Stimulated activated naive B cell treated with anti-CD40 and anti-IgM and Interleukin-4, amounts not matched to agents 10 μg/mL and 1 μg/mL and 100 μg/mL, for 72 hours (primary cell): Measurements from ENCODE around the gene NT5E.
"Not testable (repeated sequence)": the region's sequence is repeated elsewhere in the genome, so short reads cannot be mapped to it uniquely, and the experiment has no call there.

Experiments used
- ATAC-seq, 2 donors: fragments of 150-1000 bp; cut with Tn5 transposase; replicated peaks; 2 replicates each; pipeline ENCODE4 v1.10.0; 2021; ENCODE audit warnings: moderate library complexity in 1 of 2
- DNase-seq: peaks from one replicate; pipeline ENCODE4 v3.0.0; 2021
- H3K27ac Mint-ChIP-seq: one replicate; pipeline ENCODE4 v1.8.0; 2022; ENCODE audit warnings: mild to moderate bottlenecking, mixed read lengths
- H3K27me3 Mint-ChIP-seq, 2 donors: one replicate each; pipeline ENCODE4 v1.8.0; 2022; ENCODE audit warnings: mixed read lengths in 2 of 2
- H3K36me3 Mint-ChIP-seq, 2 donors: one replicate each; pipeline ENCODE4 v1.8.0; 2022; ENCODE audit warnings: mixed read lengths in 2 of 2, mild to moderate bottlenecking in 1 of 2
- H3K4me1 Mint-ChIP-seq, 2 donors: one replicate each; pipeline ENCODE4 v1.8.0; 2022; ENCODE audit warnings: mixed read lengths in 2 of 2, mild to moderate bottlenecking in 1 of 2
- H3K4me3 Mint-ChIP-seq, 2 donors: one replicate each; pipeline ENCODE4 v1.8.0; 2022; ENCODE audit warnings: mild to moderate bottlenecking in 2 of 2, mixed read lengths in 2 of 2, moderate library complexity in 1 of 2
- H3K9me3 Mint-ChIP-seq, 2 donors: one replicate each; pipeline ENCODE4 v1.8.0; 2022; ENCODE audit warnings: mixed read lengths in 2 of 2, mild to moderate bottlenecking in 1 of 2

NT5E gene

GRCh38 chr6:85449818-85450759 is at the start of gene NT5E:
Gene NT5E (plus strand): TSS chr6:85450083. CDS start chr6:85450140, 57 bp downstream.
- Mint-ChIP-seq H3K36me3 (no peaks in the 10 kb centered on the region), H3K4me3 (peak within 1 kb of the TSS; percentile 90 to 91), H3K4me1 (peaks cover 25 to 64% of the 10 kb centered on the region in 2 donors), H3K27me3 (peaks cover 0 to 23% of the 10 kb centered on the region in 2 donors), H3K27ac (peak within 1 kb of the TSS; percentile 93), H3K9me3 (no peaks in the 10 kb centered on the region)
- DNase-seq (peak; percentile 51), ATAC-seq (peak; percentile 82 to 84)

GRCh38 chr6:85400331-85400730 is 49.6 kb upstream of the NT5E start:
- H3K36me3 Mint-ChIP-seq = no peaks in the 10 kb centered on the region
- H3K27ac Mint-ChIP-seq = no peak overlapping the region
- H3K4me3 Mint-ChIP-seq = no peak overlapping the region
- DNase-seq (no peak), ATAC-seq (no peak)
- H3K4me1 Mint-ChIP-seq = peaks cover 3 to 24% of the 10 kb centered on the region in 2 donors
- peaks cover 7% of the 10 kb centered on the region in 2 donors for H3K9me3 Mint-ChIP-seq
- H3K27me3 Mint-ChIP-seq = no peaks in the 10 kb centered on the region

GRCh38 chr6:85401186-85402021 is 48.5 kb upstream of the NT5E start:
- Mint-ChIP-seq H3K27me3 (no peaks in the 10 kb centered on the region), H3K36me3 (no peaks in the 10 kb centered on the region), H3K27ac (no peak overlapping the region), H3K4me1 (peaks cover 9 to 32% of the 10 kb centered on the region in 2 donors), H3K9me3 (peaks cover 7% of the 10 kb centered on the region in 2 donors), H3K4me3 (no peak overlapping the region)
- ATAC-seq (no peak), DNase-seq (no peak)

GRCh38 chr6:85402071-85402470 is 47.8 kb upstream of the NT5E start:
- Mint-ChIP-seq H3K27ac (no peak overlapping the region), H3K9me3 (peaks cover 7% of the 10 kb centered on the region in 2 donors), H3K36me3 (no peaks in the 10 kb centered on the region), H3K4me1 (peaks cover 9 to 32% of the 10 kb centered on the region in 2 donors), H3K27me3 (no peaks in the 10 kb centered on the region), H3K4me3 (no peak overlapping the region)
- DNase-seq = no peak
- ATAC-seq = peak in 1 of 2 donors; percentile 27

- Mint-ChIP-seq H3K36me3 (no peaks in the 10 kb centered on the region), H3K27ac (no peak overlapping the region), H3K27me3 (no peaks in the 10 kb centered on the region), H3K9me3 (peaks cover 0 to 2% of the 10 kb centered on the region in 2 donors), H3K4me1 (peaks cover 9 to 32% of the 10 kb centered on the region in 2 donors), H3K4me3 (no peak overlapping the region)
- DNase-seq = no peak
- ATAC-seq = no peak
Measured at GRCh38 chr6:85402922-85403321, 47.0 kb upstream of the NT5E start.

GRCh38 chr6:85403331-85404015 is 46.4 kb upstream of the NT5E start:
- ATAC-seq = no peak
- H3K36me3 Mint-ChIP-seq = no peaks in the 10 kb centered on the region
- H3K4me1 Mint-ChIP-seq = peaks cover 9 to 32% of the 10 kb centered on the region in 2 donors

GRCh38 chr6:85404016-85404563 is 45.8 kb upstream of the NT5E start:
- H3K9me3 Mint-ChIP-seq, H3K27ac Mint-ChIP-seq, H3K27me3 Mint-ChIP-seq, ATAC-seq, H3K36me3 Mint-ChIP-seq, H3K4me3 Mint-ChIP-seq, DNase-seq: not testable (repeated sequence)
- H3K4me1 Mint-ChIP-seq = peaks cover 9 to 32% of the 10 kb centered on the region in 2 donors

More at GRCh38 chr6:85403331-85404015, 46.4 kb upstream of the NT5E start:
- H3K27ac Mint-ChIP-seq = no peak overlapping the region
- no peaks in the 10 kb centered on the region for H3K27me3 Mint-ChIP-seq
- H3K9me3 Mint-ChIP-seq = peaks cover 0 to under 1% of the 10 kb centered on the region in 2 donors
- no peak overlapping the region for H3K4me3 Mint-ChIP-seq
- no peak for DNase-seq

- ATAC-seq (no peak), DNase-seq (no peak)
- H3K27me3 Mint-ChIP-seq = peaks cover 0 to 4% of the 10 kb centered on the region in 2 donors
- peaks cover 9 to 32% of the 10 kb centered on the region in 2 donors for H3K4me1 Mint-ChIP-seq
- no peaks in the 10 kb centered on the region for H3K9me3 Mint-ChIP-seq
- H3K27ac Mint-ChIP-seq = no peak overlapping the region
- no peak overlapping the region for H3K4me3 Mint-ChIP-seq
- no peaks in the 10 kb centered on the region for H3K36me3 Mint-ChIP-seq
Measured at GRCh38 chr6:85404564-85405174, 45.2 kb upstream of the NT5E start.

GRCh38 chr6:85405175-85405852 is 44.6 kb upstream of the NT5E start:
- H3K4me1 Mint-ChIP-seq = peaks cover 9 to 32% of the 10 kb centered on the region in 2 donors

GRCh38 chr6:85405853-85406198 is 44.1 kb upstream of the NT5E start:
- peaks cover 9 to 32% of the 10 kb centered on the region in 2 donors for H3K4me1 Mint-ChIP-seq
- H3K36me3 Mint-ChIP-seq = no peaks in the 10 kb centered on the region
- H3K4me3 Mint-ChIP-seq = no peak overlapping the region
- ATAC-seq (no peak), DNase-seq (no peak)
- H3K27me3 Mint-ChIP-seq = peaks cover 0 to 4% of the 10 kb centered on the region in 2 donors
- peak overlapping the region; percentile 43 for H3K27ac Mint-ChIP-seq
- no peaks in the 10 kb centered on the region for H3K9me3 Mint-ChIP-seq

More at GRCh38 chr6:85405175-85405852, 44.6 kb upstream of the NT5E start:
- Mint-ChIP-seq H3K9me3 (no peaks in the 10 kb centered on the region), H3K36me3 (no peaks in the 10 kb centered on the region), H3K27ac (peak overlapping the region; percentile 43), H3K27me3 (peaks cover 0 to 4% of the 10 kb centered on the region in 2 donors), H3K4me3 (no peak overlapping the region)
- DNase-seq (no peak), ATAC-seq (peak; percentile 20 to 38)

- Mint-ChIP-seq H3K27ac (no peak overlapping the region), H3K4me1 (peaks cover 7 to 25% of the 10 kb centered on the region in 2 donors), H3K4me3 (no peak overlapping the region), H3K36me3 (no peaks in the 10 kb centered on the region), H3K9me3 (no peaks in the 10 kb centered on the region), H3K27me3 (peaks cover 4 to 6% of the 10 kb centered on the region in 2 donors)
- DNase-seq (no peak), ATAC-seq (no peak)
Measured at GRCh38 chr6:85406641-85407075, 43.2 kb upstream of the NT5E start.

- H3K36me3 Mint-ChIP-seq = no peaks in the 10 kb centered on the region
Measured at GRCh38 chr6:85408039-85408438, 41.8 kb upstream of the NT5E start.

More at GRCh38 chr6:85408039-85408438, 41.8 kb upstream of the NT5E start:
- H3K9me3 Mint-ChIP-seq = no peaks in the 10 kb centered on the region
- no peak overlapping the region for H3K27ac Mint-ChIP-seq
- H3K27me3 Mint-ChIP-seq = peaks cover 4 to 12% of the 10 kb centered on the region in 2 donors
- no peak overlapping the region for H3K4me3 Mint-ChIP-seq
- no peak for DNase-seq
- no peak for ATAC-seq
- peaks cover 7 to 13% of the 10 kb centered on the region in 2 donors for H3K4me1 Mint-ChIP-seq
